ENCODE data around the gene AGAP2. TPM values are rescaled to one million over a fixed set of nuclear protein-coding genes. Genes with fewer than 3 reads are reported as not detected.

The AGAP2 gene
- total RNA-seq, 1 experiment from 2014 or later = 5.3 TPM

GRCh38 chr12:57725851-57726150, 12.7 kb downstream of the AGAP2 start:
- H3K23ac ChIP-seq (ENCODE audit: insufficient read length, low read depth, low read length) = no peak overlapping the region
- no peak overlapping the region for H2BK120ac ChIP-seq (ENCODE audit: low read depth, low read length, poor library complexity, severe bottlenecking)
- no peaks in the 10 kb centered on the region; the same call in 1 of the 2 replicates for H3K4me1 ChIP-seq (ENCODE audit: insufficient read depth, low read length)
- H4K20me1 ChIP-seq (ENCODE audit: control insufficient read depth, insufficient read depth, insufficient read length) = no peaks in the 10 kb centered on the region
- H2BK5ac ChIP-seq (ENCODE audit: insufficient read length, low read length) = no peak overlapping the region
- no peaks in the 10 kb centered on the region for H3K79me1 ChIP-seq (ENCODE audit: insufficient read depth, low read depth, low read length, poor library complexity, severe bottlenecking)
- H2BK20ac ChIP-seq (ENCODE audit: low read depth, low read length, poor library complexity, severe bottlenecking) = no peak overlapping the region
- H3K9me3 Mint-ChIP-seq = no peaks in the 10 kb centered on the region; a peak in 1 of 5 replicates
- no peak overlapping the region for H3T11ph ChIP-seq (ENCODE audit: low read length)
- peaks cover 20% of the 10 kb centered on the region; the same call in 1 of the 2 replicates for H3K27me3 ChIP-seq (ENCODE audit: insufficient read depth, low read length)
- no peak overlapping the region for H4K8ac ChIP-seq (replicated peaks; ENCODE audit: insufficient read length, low read depth, low read length)
- no peak overlapping the region for H4K5ac ChIP-seq (ENCODE audit: insufficient read length, low read depth, low read length)
- H3K27me3 Mint-ChIP-seq (ENCODE audit: low read depth) = peaks cover 74% of the 10 kb centered on the region
- H3K4me1 Mint-ChIP-seq = peaks cover 12 to 17% of the 10 kb centered on the region in 2 experiments
- no peak overlapping the region; the same call in 1 of the 2 replicates for H3K14ac ChIP-seq (ENCODE audit: insufficient read depth, low read length)
- peak overlapping the region; percentile 96 for H3K4me2 ChIP-seq (ENCODE audit: insufficient read depth, insufficient read length, low read length)
- H3K9ac ChIP-seq (ENCODE audit: extremely low read depth, insufficient read length, low read length) = no peak overlapping the region
- H3K4me3 Mint-ChIP-seq = peak overlapping the region; percentile 78 to 92
- no peak overlapping the region for H2BK15ac ChIP-seq (ENCODE audit: low read depth, low read length)
- H3K4ac ChIP-seq (ENCODE audit: low read depth, low read length) = no peak overlapping the region
- H3K9me3 ChIP-seq (ENCODE audit: control insufficient read depth, low read depth, low read length) = no peaks in the 10 kb centered on the region
- no peak for DNase-seq
- no CpG with 5 or more reads among the region's 10 CpGs for WGBS (ENCODE audit: extremely low coverage, insufficient read length, low lambda C conversion rate)
- no peaks in the 10 kb centered on the region for H3K79me2 ChIP-seq (ENCODE audit: insufficient read depth, low read length)
- peaks cover 14% of the 10 kb centered on the region for H3K23me2 ChIP-seq (ENCODE audit: insufficient read length, low read depth, low read length, poor library complexity, severe bottlenecking)
- H2AFZ ChIP-seq (ENCODE audit: low read length) = no peak overlapping the region
- no peak overlapping the region for H3K56ac ChIP-seq (ENCODE audit: insufficient read length, low read depth, low read length)
- no peak overlapping the region for H2AK5ac ChIP-seq (ENCODE audit: insufficient read length, low read length)
- H3K27ac Mint-ChIP-seq = no peak overlapping the region
- H3K36me3 Mint-ChIP-seq (ENCODE audit: insufficient read depth in 1 of 3, low read depth in 3 of 3) = peaks cover 0 to 9% (median 5%) of the 10 kb centered on the region in 3 experiments; a peak in 4 of 7 replicates
- H2BK12ac ChIP-seq (ENCODE audit: insufficient read length, low read depth, low read length) = no peak overlapping the region
- H4K91ac ChIP-seq (ENCODE audit: insufficient read length, low read depth, low read length) = no peak overlapping the region
- TF ChIP-seq, protein P1, sequence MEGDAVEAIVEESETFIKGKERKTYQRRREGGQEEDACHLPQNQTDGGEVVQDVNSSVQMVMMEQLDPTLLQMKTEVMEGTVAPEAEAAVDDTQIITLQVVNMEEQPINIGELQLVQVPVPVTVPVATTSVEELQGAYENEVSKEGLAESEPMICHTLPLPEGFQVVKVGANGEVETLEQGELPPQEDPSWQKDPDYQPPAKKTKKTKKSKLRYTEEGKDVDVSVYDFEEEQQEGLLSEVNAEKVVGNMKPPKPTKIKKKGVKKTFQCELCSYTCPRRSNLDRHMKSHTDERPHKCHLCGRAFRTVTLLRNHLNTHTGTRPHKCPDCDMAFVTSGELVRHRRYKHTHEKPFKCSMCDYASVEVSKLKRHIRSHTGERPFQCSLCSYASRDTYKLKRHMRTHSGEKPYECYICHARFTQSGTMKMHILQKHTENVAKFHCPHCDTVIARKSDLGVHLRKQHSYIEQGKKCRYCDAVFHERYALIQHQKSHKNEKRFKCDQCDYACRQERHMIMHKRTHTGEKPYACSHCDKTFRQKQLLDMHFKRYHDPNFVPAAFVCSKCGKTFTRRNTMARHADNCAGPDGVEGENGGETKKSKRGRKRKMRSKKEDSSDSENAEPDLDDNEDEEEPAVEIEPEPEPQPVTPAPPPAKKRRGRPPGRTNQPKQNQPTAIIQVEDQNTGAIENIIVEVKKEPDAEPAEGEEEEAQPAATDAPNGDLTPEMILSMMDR (conservative IDR thresholded peaks at IDR 0.05) = no peak
- H3K27ac ChIP-seq (ENCODE audit: insufficient read length, low read depth, low read length) = no peak overlapping the region
- no peak overlapping the region for H3K18ac ChIP-seq (ENCODE audit: insufficient read length, low read depth, low read length)

Measured in H9 (cell line).